Measurements from ENCODE around the gene IDH2. TPM values are rescaled to one million over a fixed set of nuclear protein-coding genes. Genes with fewer than 3 reads are reported as not detected.

The IDH2 gene
- total and polyA plus RNA-seq, 10 of the 15 experiments (the other 5 are each of a cell fraction or from before 2014, with no cell fraction given), result 2.3 to 358 (median 242) TPM

- H2AFZ ChIP-seq (ENCODE audit: control insufficient read depth, low read depth, low read length), result no peak overlapping the region
- no peak for ATAC-seq
- no TSS peak for BruUV-seq (replicated peaks)
- H3K9me3 ChIP-seq (replicated peaks; ENCODE audit: control insufficient read depth, insufficient read depth, low read length), result no peaks in the 10 kb centered on the region
- intact Hi-C loops (cut with micrococcal nuclease; ENCODE audit: unreplicated experiment) (no loop called here), in situ Hi-C loops (cut with MboI) (no loop called here)
- ChIA-PET SMC1A (ENCODE audit: uncharacterized antibody, unreplicated experiment) (interaction anchor here (1.1 kb wide), 1 partner anchor 71 kb away, joined by 3 read pairs; no protein-coding TSS in a partner anchor), POLR2A (interaction anchor here (1.1 kb wide), 1 partner anchor 34 kb away, joined by 4 read pairs; no protein-coding TSS in a partner anchor), RAD21 (ENCODE audit: unreplicated experiment) (no interaction called here), CTCF (interaction anchor here (0.7 to 2.0 kb wide), 3 partner anchors 8 to 318 kb away, joined by 4 to 5 read pairs (median 4); no protein-coding TSS in a partner anchor)
- FAIRE-seq, result no peak
- H3K4me1 ChIP-seq (ENCODE audit: control insufficient read depth, insufficient read depth, low read length), result no peaks in the 10 kb centered on the region
- DNase-seq (ENCODE audit: low read depth, low spot score), result no peak
- 95% methylated on average over 7 of the region's 7 CpGs for WGBS (ENCODE audit: insufficient coverage, insufficient replicate concordance, low lambda C conversion rate, missing lambda C conversion rate)
- H3K27me3 ChIP-seq (replicated peaks in 1 of 2; ENCODE audit: control insufficient read depth in 2 of 2, insufficient read depth in 2 of 2, low read length in 1 of 2), result no peaks in the 10 kb centered on the region
- no peak for TF ChIP-seq RFX5 (IDR thresholded peaks at IDR 0.05; ENCODE audit: low read depth, low read length)
- no peak for TF ChIP-seq PML (IDR thresholded peaks at IDR 0.05; ENCODE audit: low read length)
- TF ChIP-seq SMARCA5 (IDR thresholded peaks at IDR 0.05), result no peak
- TF ChIP-seq POU2F2 (IDR thresholded peaks at IDR 0.05; ENCODE audit: borderline replicate concordance, low read depth, low read length), result no peak
- no peak for TF ChIP-seq BCLAF1 (IDR thresholded peaks at IDR 0.05)
- no peak for TF ChIP-seq WRNIP1 (IDR thresholded peaks at IDR 0.05; ENCODE audit: borderline replicate concordance, low read depth, low read length)
- no peak for TF ChIP-seq CBFB (IDR thresholded peaks at IDR 0.05; ENCODE audit: low read depth)
- no peak for TF ChIP-seq ETV6 (conservative IDR thresholded peaks at IDR 0.05 in 1 of 2, IDR thresholded peaks at IDR 0.05 in 1 of 2; ENCODE audit: borderline replicate concordance in 1 of 2, low read depth in 1 of 2)
- no peak for TF ChIP-seq CBX3 (IDR thresholded peaks at IDR 0.05; ENCODE audit: borderline replicate concordance, low read depth)
- TF ChIP-seq YBX1 (IDR thresholded peaks at IDR 0.05), result no peak
- H3K4me2 ChIP-seq (ENCODE audit: control insufficient read depth, insufficient read depth), result no peak overlapping the region
- no peak overlapping the region for H3K4me3 ChIP-seq
- H3K9ac ChIP-seq (ENCODE audit: control insufficient read depth, insufficient read depth, low read length), result no peak overlapping the region
- H3K36me3 ChIP-seq (ENCODE audit: control insufficient read depth in 2 of 2, insufficient read depth in 2 of 2, low read length in 1 of 2), result peaks cover 29 to 34% of the 10 kb centered on the region in 2 experiments
- no peaks in the 10 kb centered on the region for H4K20me1 ChIP-seq (ENCODE audit: control insufficient read depth, insufficient read depth)
- no peak overlapping the region for H3K27ac ChIP-seq (ENCODE audit: control insufficient read depth, insufficient read depth)
- no peaks in the 10 kb centered on the region for H3K79me2 ChIP-seq (ENCODE audit: control insufficient read depth, insufficient read depth, low read length)
Measured at GRCh38 chr15:90078965-90079364, 23.3 kb downstream of the IDH2 start.

Data from GM12878 (cell line).